Smooth muscle cell of the umbilical artery (primary cell): ENCODE measurements around the gene RBM3. TPM values are rescaled to one million over a fixed set of nuclear protein-coding genes. Genes with fewer than 3 reads are reported as not detected.

Source experiments
- total RNA-seq: library from RNA; depleted of rRNA; stranded (reverse); fragments of >200 nt; gene quantifications from 2 replicates; pipeline ENCODE4 v1.2.3, GENCODE V29; 2014

RBM3 gene
- total RNA-seq = 53.3 and 64.1 TPM in 2 replicates

GRCh38 chrX:48574270-48575266 lies at the start of gene RBM3:
Gene RBM3, plus strand, starts transcription at chrX:48574484. Its CDS starts 697 bp downstream, at chrX:48575181.

DNA sequence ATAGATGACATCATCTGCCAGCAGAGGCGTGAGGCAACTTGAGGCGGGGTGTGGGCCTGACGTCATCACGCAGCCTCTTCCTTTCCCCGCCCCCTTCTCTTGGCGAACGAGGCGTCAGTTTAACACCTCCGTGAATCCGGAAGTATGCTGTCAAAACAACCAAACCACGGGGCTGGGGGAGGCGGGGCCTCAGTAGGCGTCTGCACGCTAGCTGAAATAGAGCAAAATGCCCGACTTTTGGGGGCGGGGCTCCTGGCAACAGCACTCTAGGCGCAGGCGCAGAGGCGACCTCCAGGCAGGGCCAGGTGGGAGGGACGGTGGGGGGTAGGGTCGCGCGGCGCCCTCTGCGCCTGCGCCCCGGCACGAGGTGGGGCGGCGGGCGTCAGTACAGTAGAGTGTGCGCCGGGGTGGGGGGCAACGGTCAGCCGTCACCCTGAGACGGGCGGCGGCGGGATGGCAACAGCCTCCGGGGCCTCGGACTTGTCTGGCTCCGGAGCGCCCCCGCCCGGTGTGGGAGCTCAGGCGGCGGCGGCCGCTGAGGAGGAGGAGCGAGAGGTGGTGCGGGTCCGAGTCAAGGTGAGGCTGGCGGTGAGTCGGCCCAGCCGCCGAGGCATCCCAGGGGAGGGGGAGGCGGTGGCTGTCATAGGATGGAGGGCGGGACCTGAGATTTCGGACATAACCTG lies 34.8 kb upstream of the RBM3 start, which contains the start of gene TBC1D25:
Gene TBC1D25, plus strand, starts transcription at position 370 of the 683 bp plus-strand sequence. Its CDS starts 84 bp downstream, at position 454.

GRCh38 chrX:48597353-48598264 lies 23.3 kb downstream of the RBM3 start, which contains the start of gene WDR13:
Gene WDR13, plus strand, starts transcription at chrX:48597492. Its CDS starts 505 bp downstream, at chrX:48597997.

Other genes with a start within 250 kb of the RBM3 start
- gene SSX3, start 217.8 kb upstream of the RBM3 start, total RNA-seq = not detected in 2 replicates
- gene SSX4, start 190.9 kb upstream of the RBM3 start, total RNA-seq = not detected in 2 replicates
- gene SSX4B, start 162.5 kb upstream of the RBM3 start, total RNA-seq = not detected in 2 replicates
- 30.6 and 61.8 TPM in 2 replicates for gene SLC38A5, start 104.2 kb upstream of the RBM3 start, total RNA-seq
- 49.3 and 61.4 TPM in 2 replicates for gene FTSJ1, start 98.3 kb upstream of the RBM3 start, total RNA-seq
- gene PORCN, start 65.5 kb upstream of the RBM3 start, total RNA-seq = 9.3 and 10.4 TPM in 2 replicates
- 35.6 and 45.4 TPM in 2 replicates for gene EBP, start 52.7 kb upstream of the RBM3 start, total RNA-seq
- gene TBC1D25, start 34.8 kb upstream of the RBM3 start, total RNA-seq = 3.3 and 8.5 TPM in 2 replicates
- gene WDR13, start 23.0 kb downstream of the RBM3 start, total RNA-seq = 75.9 and 76.6 TPM in 2 replicates
- gene WAS, start 109.3 kb downstream of the RBM3 start, total RNA-seq = 0.30 and 0.51 TPM in 2 replicates
- 1.2 and 3.8 TPM in 2 replicates for gene SUV39H1, start 122.2 kb downstream of the RBM3 start, total RNA-seq
- gene GLOD5, start 187.3 kb downstream of the RBM3 start, total RNA-seq = not detected in 2 replicates
- not detected in 2 replicates for gene GATA1, start 212.1 kb downstream of the RBM3 start, total RNA-seq
- 32.1 and 37.5 TPM in 2 replicates for gene HDAC6, start 227.6 kb downstream of the RBM3 start, total RNA-seq